ENCODE measurements around the gene ARMC3. TPM values are rescaled to one million over a fixed set of nuclear protein-coding genes. Genes with fewer than 3 reads are reported as not detected.

Gene ARMC3
- polyA plus RNA-seq, 1 donor from 2014 or later = 0.22 TPM

GRCh38 chr10:22911067-22911466 lies 16.8 kb upstream of the ARMC3 start:
- Histone ChIP-seq H3K4me2 (ENCODE audit: low read length) (no peak overlapping the region), H3K9me3 (ENCODE audit: low read length) (peaks cover 3% of the 10 kb centered on the region), H3K9ac (ENCODE audit: low read length) (no peak overlapping the region), H3K27me3 (ENCODE audit: insufficient read depth, low read depth, low read length) (no peaks in the 10 kb centered on the region), H2AFZ (ENCODE audit: low read depth, low read length) (no peak overlapping the region), H3K9me2 (ENCODE audit: insufficient read depth, low read length) (no peaks in the 10 kb centered on the region), H3K4me3 (ENCODE audit: low read length) (no peak overlapping the region), H3K27ac (ENCODE audit: low read length) (no peak overlapping the region), H3K79me2 (replicated peaks; ENCODE audit: insufficient read depth, low read length) (no peaks in the 10 kb centered on the region), H3K36me3 (ENCODE audit: insufficient read depth, low read length) (no peaks in the 10 kb centered on the region), H3F3A (ENCODE audit: insufficient read depth, low read length, poor library complexity, severe bottlenecking) (no peaks in the 10 kb centered on the region), H4K20me1 (ENCODE audit: insufficient read depth) (no peaks in the 10 kb centered on the region)
- TF ChIP-seq EP300 (conservative IDR thresholded peaks at IDR 0.05; ENCODE audit: poor library complexity, severe bottlenecking) (no peak), TAF1 (IDR thresholded peaks at IDR 0.05; ENCODE audit: low read depth) (no peak), MXI1 (conservative IDR thresholded peaks at IDR 0.05; ENCODE audit: poor library complexity, severe bottlenecking) (no peak), EZH2 (IDR thresholded peaks at IDR 0.05; ENCODE audit: borderline replicate concordance, insufficient read depth, low read length, poor library complexity, severe bottlenecking) (no peak), RAD21 (conservative IDR thresholded peaks at IDR 0.05) (no peak), POLR2AphosphoS5 (IDR thresholded peaks at IDR 0.05) (no peak), REST (IDR thresholded peaks at IDR 0.05; ENCODE audit: borderline replicate concordance) (no peak)
- TF ChIP-seq, protein P1, sequence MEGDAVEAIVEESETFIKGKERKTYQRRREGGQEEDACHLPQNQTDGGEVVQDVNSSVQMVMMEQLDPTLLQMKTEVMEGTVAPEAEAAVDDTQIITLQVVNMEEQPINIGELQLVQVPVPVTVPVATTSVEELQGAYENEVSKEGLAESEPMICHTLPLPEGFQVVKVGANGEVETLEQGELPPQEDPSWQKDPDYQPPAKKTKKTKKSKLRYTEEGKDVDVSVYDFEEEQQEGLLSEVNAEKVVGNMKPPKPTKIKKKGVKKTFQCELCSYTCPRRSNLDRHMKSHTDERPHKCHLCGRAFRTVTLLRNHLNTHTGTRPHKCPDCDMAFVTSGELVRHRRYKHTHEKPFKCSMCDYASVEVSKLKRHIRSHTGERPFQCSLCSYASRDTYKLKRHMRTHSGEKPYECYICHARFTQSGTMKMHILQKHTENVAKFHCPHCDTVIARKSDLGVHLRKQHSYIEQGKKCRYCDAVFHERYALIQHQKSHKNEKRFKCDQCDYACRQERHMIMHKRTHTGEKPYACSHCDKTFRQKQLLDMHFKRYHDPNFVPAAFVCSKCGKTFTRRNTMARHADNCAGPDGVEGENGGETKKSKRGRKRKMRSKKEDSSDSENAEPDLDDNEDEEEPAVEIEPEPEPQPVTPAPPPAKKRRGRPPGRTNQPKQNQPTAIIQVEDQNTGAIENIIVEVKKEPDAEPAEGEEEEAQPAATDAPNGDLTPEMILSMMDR (IDR thresholded peaks at IDR 0.05; ENCODE audit: poor library complexity, severe bottlenecking) = no peak

GRCh38 chr10:22911889-22912762 lies 15.7 kb upstream of the ARMC3 start:
- Histone ChIP-seq H3F3A (ENCODE audit: insufficient read depth, low read length, poor library complexity, severe bottlenecking) (no peaks in the 10 kb centered on the region), H3K27ac (ENCODE audit: low read length) (no peak overlapping the region), H3K9me3 (ENCODE audit: low read length) (peaks cover 3% of the 10 kb centered on the region), H3K4me3 (ENCODE audit: low read length) (no peak overlapping the region), H3K9me2 (ENCODE audit: insufficient read depth, low read length) (no peaks in the 10 kb centered on the region), H3K27me3 (ENCODE audit: insufficient read depth, low read depth, low read length) (no peaks in the 10 kb centered on the region), H2AFZ (ENCODE audit: low read depth, low read length) (no peak overlapping the region), H4K20me1 (ENCODE audit: insufficient read depth) (no peaks in the 10 kb centered on the region), H3K9ac (ENCODE audit: low read length) (no peak overlapping the region), H3K36me3 (ENCODE audit: insufficient read depth, low read length) (no peaks in the 10 kb centered on the region), H3K4me2 (ENCODE audit: low read length) (no peak overlapping the region), H3K79me2 (replicated peaks; ENCODE audit: insufficient read depth, low read length) (no peaks in the 10 kb centered on the region)
- TF ChIP-seq TAF1 (IDR thresholded peaks at IDR 0.05; ENCODE audit: low read depth) (no peak), SMC3 (conservative IDR thresholded peaks at IDR 0.05; ENCODE audit: poor library complexity) (no peak), MXI1 (conservative IDR thresholded peaks at IDR 0.05; ENCODE audit: poor library complexity, severe bottlenecking) (no peak), POLR2AphosphoS5 (IDR thresholded peaks at IDR 0.05) (no peak), REST (IDR thresholded peaks at IDR 0.05; ENCODE audit: borderline replicate concordance) (no peak), EZH2 (IDR thresholded peaks at IDR 0.05; ENCODE audit: borderline replicate concordance, insufficient read depth, low read length, poor library complexity, severe bottlenecking) (no peak), RAD21 (conservative IDR thresholded peaks at IDR 0.05) (no peak), EP300 (conservative IDR thresholded peaks at IDR 0.05; ENCODE audit: poor library complexity, severe bottlenecking) (no peak)
- TF ChIP-seq, protein P1 (IDR thresholded peaks at IDR 0.05; ENCODE audit: poor library complexity, severe bottlenecking) = no peak
